Keratinocyte (primary cell): ENCODE results near the gene CHIT1. TPM values are rescaled to one million over a fixed set of nuclear protein-coding genes. Genes with fewer than 3 reads are reported as not detected.

Source experiments
- DNase-seq: peaks from one replicate; pipeline ENCODE4 v3.0.0-alpha.2; 2011; ENCODE audit warnings: low read depth, missing footprints, low spot score
- FAIRE-seq: peaks from 2 replicates; lab custom pipeline; 2011; peaks lifted over from hg19 to GRCh38; lab: Jason Lieb, UNC
- H2AFZ ChIP-seq: 2 replicates; pipeline ENCODE4 v1.6.0; 2012; ENCODE audit warnings: low read length, control low read depth, inconsistent platforms; ENCODE audit not compliant: control insufficient read depth
- H3K27ac ChIP-seq: 2 replicates; pipeline ENCODE4 v1.5.1; 2011; ENCODE audit warnings: low read length; ENCODE audit not compliant: control insufficient read depth, insufficient read depth
- H3K27me3 ChIP-seq: 3 replicates; pipeline ENCODE4 v1.6.0; 2011; ENCODE audit warnings: low read length; ENCODE audit not compliant: control insufficient read depth, insufficient read depth; ENCODE audit errors: extremely low read depth
- H3K36me3 ChIP-seq, 2 experiments: 2 replicates in 1 of 2; 3 replicates in 1 of 2; pipeline ENCODE4 v1.5.1; 2011; ENCODE audit warnings: low read length in 2 of 2, mild to moderate bottlenecking in 1 of 2; ENCODE audit not compliant: control insufficient read depth in 2 of 2, insufficient read depth in 2 of 2; ENCODE audit errors: extremely low read depth in 1 of 2
- H3K4me1 ChIP-seq: 3 replicates; pipeline ENCODE4 v1.5.1; 2011; ENCODE audit warnings: low read length; ENCODE audit not compliant: control insufficient read depth, insufficient read depth; ENCODE audit errors: extremely low read depth
- H3K4me2 ChIP-seq: 3 replicates; pipeline ENCODE4 v1.6.0; 2011; ENCODE audit warnings: low read depth, low read length; ENCODE audit not compliant: control insufficient read depth, insufficient read depth; ENCODE audit errors: extremely low read depth
- H3K4me3 ChIP-seq, 3 experiments: fragments of 200-600 bp in 1 of 3; sonication (generic) in 1 of 3; 2 replicates in 2 of 3; 3 replicates in 1 of 3; pipeline ENCODE4 v1.5.1; 2011 to 2016; ENCODE audit warnings: low read length in 3 of 3, mild to moderate bottlenecking in 3 of 3, control low read depth in 2 of 3, inconsistent platforms in 1 of 3, low read depth in 1 of 3, mixed read lengths in 1 of 3, mixed run types in 1 of 3, moderate library complexity in 1 of 3; ENCODE audit not compliant: control insufficient read depth in 2 of 3, insufficient read depth in 2 of 3; ENCODE audit errors: extremely low read depth in 1 of 3
- H3K79me2 ChIP-seq: 2 replicates; pipeline ENCODE4 v1.6.0; 2012; ENCODE audit warnings: low read length; ENCODE audit not compliant: control insufficient read depth, insufficient read depth
- H3K9ac ChIP-seq: 3 replicates; pipeline ENCODE4 v1.6.0; 2011; ENCODE audit warnings: low read length; ENCODE audit not compliant: control insufficient read depth, insufficient read depth; ENCODE audit errors: extremely low read depth
- H3K9me1 ChIP-seq: 3 replicates; pipeline ENCODE4 v1.6.0; 2011; ENCODE audit warnings: low read length; ENCODE audit not compliant: control insufficient read depth, insufficient read depth; ENCODE audit errors: extremely low read depth
- H3K9me3 ChIP-seq: 2 replicates; pipeline ENCODE4 v1.5.1; 2012; ENCODE audit warnings: low read depth, low read length; ENCODE audit not compliant: control insufficient read depth
- H4K20me1 ChIP-seq: 3 replicates; pipeline ENCODE4 v1.6.0; 2011; ENCODE audit warnings: low read length; ENCODE audit not compliant: control insufficient read depth, insufficient read depth; ENCODE audit errors: extremely low read depth
- EZH2 ChIP-seq: IDR thresholded peaks from one replicate; pipeline ENCODE4 v1.6.1; 2012; ENCODE audit warnings: inconsistent platforms, mild to moderate bottlenecking, low read length, moderate library complexity
- dilution Hi-C: fragments of 300-500 bp; cut with MboI; formaldehyde crosslinking; loops from one replicate; pipeline ENCODE4 v1.7.0; 2020; ENCODE audit warnings: low sequenced_read_pairs; ENCODE audit not compliant: extremely low pct_ligation_motif_present
- polyA plus RNA-seq, 5 experiments: library from polyadenylated mRNA; depleted of rRNA in 3 of 5; stranded (reverse) in 3 of 5; stranded (forward) in 1 of 5; unstranded in 1 of 5; fragments of >200 nt; gene quantifications; 1 replicate in 1 of 5; 2 replicates in 3 of 5; 3 replicates in 1 of 5; pipeline versions ENCODE4 v1.2.1 to v1.2.3, GENCODE V29; 2011 to 2012; ENCODE audit warnings: missing spikeins in 2 of 5, low read depth in 1 of 5, low replicate concordance in 1 of 5
- TF ChIP-seq, protein P1 (sequence below), 3 experiments: IDR thresholded peaks in 1 of 3; conservative IDR thresholded peaks in 1 of 3; optimal IDR thresholded peaks in 1 of 3; 2 replicates in 2 of 3; 3 replicates in 1 of 3; pipeline versions ENCODE3 to v1.5.1; 2011; ENCODE audit warnings: low read length in 3 of 3, mild to moderate bottlenecking in 3 of 3, moderate library complexity in 2 of 3, control low read depth in 1 of 3, inconsistent platforms in 1 of 3; ENCODE audit not compliant: insufficient read depth in 2 of 3; ENCODE audit errors: extremely low read depth in 1 of 3

Gene CHIT1
- polyA plus RNA-seq, 1 donor (not counting 4 experiments of a cell fraction or from before 2014, with no cell fraction given): not detected

DNA sequence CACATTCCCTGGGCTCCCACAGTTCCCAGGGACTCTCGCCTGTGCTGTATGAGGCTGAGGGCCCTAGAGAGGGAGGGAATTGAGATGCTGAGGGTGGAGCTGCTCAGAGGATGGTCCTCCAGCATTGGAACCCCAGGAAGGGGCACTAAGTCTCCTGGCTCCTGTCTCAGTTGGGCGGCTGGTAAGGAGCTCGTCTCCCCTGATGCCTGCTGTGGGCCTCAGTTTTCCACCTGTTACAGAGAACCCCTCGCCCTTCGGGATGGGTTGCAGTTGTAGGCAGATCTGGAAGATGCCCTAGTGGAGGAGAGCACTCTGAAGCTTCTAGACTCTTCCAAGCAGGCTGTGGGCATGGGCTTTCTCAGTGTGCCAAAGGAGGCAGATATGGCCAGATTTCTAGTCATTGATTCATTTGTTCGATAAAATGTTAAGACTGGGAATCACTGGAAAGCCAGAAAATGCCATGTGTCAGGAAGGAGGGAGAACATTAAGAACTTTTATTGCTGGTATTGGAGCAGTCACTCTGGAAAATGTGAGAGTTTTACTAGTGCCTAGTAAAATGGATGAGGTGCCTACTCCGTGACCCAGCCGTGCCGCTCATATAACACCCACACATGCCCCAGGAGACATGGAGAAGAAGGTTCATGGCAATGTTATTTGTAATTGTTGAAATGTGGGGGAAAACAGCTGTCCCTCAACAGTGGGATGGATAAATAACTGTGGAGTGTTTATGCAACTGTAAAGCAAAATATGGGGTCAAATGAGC lies 53.0 kb downstream of the CHIT1 start:
- Histone ChIP-seq H3K4me2 (no peak overlapping the region), H3K9ac (no peak overlapping the region), H3K27me3 (peaks cover under 1% of the 10 kb centered on the region), H3K4me3 (no peak overlapping the region), H3K79me2 (no peaks in the 10 kb centered on the region), H2AFZ (no peak overlapping the region), H3K36me3 (no peaks in the 10 kb centered on the region), H3K9me1 (no peaks in the 10 kb centered on the region), H3K9me3 (no peaks in the 10 kb centered on the region), H3K27ac (no peak overlapping the region), H4K20me1 (no peaks in the 10 kb centered on the region), H3K4me1 (no peaks in the 10 kb centered on the region)
- dilution Hi-C loops: no loop called here
- TF ChIP-seq, protein P1, sequence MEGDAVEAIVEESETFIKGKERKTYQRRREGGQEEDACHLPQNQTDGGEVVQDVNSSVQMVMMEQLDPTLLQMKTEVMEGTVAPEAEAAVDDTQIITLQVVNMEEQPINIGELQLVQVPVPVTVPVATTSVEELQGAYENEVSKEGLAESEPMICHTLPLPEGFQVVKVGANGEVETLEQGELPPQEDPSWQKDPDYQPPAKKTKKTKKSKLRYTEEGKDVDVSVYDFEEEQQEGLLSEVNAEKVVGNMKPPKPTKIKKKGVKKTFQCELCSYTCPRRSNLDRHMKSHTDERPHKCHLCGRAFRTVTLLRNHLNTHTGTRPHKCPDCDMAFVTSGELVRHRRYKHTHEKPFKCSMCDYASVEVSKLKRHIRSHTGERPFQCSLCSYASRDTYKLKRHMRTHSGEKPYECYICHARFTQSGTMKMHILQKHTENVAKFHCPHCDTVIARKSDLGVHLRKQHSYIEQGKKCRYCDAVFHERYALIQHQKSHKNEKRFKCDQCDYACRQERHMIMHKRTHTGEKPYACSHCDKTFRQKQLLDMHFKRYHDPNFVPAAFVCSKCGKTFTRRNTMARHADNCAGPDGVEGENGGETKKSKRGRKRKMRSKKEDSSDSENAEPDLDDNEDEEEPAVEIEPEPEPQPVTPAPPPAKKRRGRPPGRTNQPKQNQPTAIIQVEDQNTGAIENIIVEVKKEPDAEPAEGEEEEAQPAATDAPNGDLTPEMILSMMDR (optimal IDR thresholded peaks at IDR 0.05 in 1 of 3, IDR thresholded peaks at IDR 0.05 in 1 of 3, conservative IDR thresholded peaks at IDR 0.05 in 1 of 3; ENCODE audit: extremely low read depth in 1 of 3, insufficient read depth in 2 of 3, low read length in 3 of 3): no peak
- no peak for TF ChIP-seq EZH2
- no peak for DNase-seq
- FAIRE-seq: no peak

DNA sequence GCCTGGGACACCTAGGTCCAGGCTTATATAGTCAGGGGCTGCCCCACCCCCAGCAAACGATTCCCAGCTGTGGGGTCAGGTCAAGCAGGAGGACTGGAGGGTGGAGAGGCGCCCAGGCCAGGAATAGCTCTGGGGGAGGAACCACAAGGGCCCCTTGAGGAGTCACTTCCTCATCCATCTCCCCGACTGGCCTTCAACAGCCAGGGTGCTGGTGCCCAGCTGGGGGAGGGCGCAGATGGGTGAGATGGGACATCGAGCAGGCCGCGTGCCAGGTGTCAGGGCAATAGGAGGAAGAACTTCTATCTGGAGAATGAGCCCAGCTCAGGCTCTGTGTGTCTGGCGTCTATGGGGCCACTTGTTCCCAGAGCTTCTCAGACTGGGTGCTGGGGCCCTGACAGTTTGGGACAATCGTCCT lies 53.6 kb downstream of the CHIT1 start:
- dilution Hi-C loops: no loop called here
- no peak overlapping the region for H3K9ac ChIP-seq
- H3K27ac ChIP-seq: no peak overlapping the region

More for the DNA sequence above, 53.6 kb downstream of the CHIT1 start:
- Histone ChIP-seq H3K9me1 (no peaks in the 10 kb centered on the region), H3K4me2 (no peak overlapping the region), H2AFZ (no peak overlapping the region), H4K20me1 (no peaks in the 10 kb centered on the region), H3K36me3 (no peaks in the 10 kb centered on the region), H3K4me1 (no peaks in the 10 kb centered on the region), H3K27me3 (no peaks in the 10 kb centered on the region), H3K79me2 (no peaks in the 10 kb centered on the region), H3K9me3 (no peaks in the 10 kb centered on the region), H3K4me3 (no peak overlapping the region)
- no peak for FAIRE-seq
- DNase-seq: no peak
- TF ChIP-seq, protein P1 (optimal IDR thresholded peaks at IDR 0.05 in 1 of 3, IDR thresholded peaks at IDR 0.05 in 1 of 3, conservative IDR thresholded peaks at IDR 0.05 in 1 of 3; ENCODE audit: extremely low read depth in 1 of 3, insufficient read depth in 2 of 3, low read length in 3 of 3): no peak
- TF ChIP-seq EZH2: no peak
